Measurements from ENCODE around the gene MRGPRF.

Gene MRGPRF

DNA sequence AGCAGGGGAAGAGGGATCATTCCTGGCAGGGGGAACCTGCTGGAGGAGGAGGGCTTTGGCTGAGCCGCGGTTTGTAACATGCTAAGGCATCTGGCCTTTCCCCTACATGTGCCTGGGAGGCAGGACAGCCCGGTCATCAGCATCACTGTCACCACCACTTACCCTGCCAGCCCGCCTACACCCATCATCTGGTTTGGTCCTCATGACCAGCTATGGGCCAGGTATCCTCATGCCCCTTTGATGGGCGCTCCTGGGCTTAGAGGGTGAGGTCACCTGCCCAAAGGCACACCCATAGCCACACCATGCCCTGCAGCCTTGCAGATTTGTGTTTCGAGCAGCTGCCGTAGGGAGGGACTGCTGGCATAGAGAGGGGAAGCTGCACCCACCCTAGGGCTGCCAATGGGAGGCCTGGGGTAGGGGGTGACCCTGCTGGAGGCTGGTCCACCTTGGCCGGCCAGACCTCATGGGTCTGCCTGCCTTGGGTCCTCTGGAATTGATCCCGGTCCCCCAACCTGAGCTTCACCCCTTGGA is 2.6 kb downstream of the MRGPRF start:
- TF ChIP-seq FOXP2 (optimal IDR thresholded peaks at IDR 0.05; ENCODE audit: borderline replicate concordance, extremely low read depth, extremely low read length, insufficient read depth) (no peak), SIN3A (IDR thresholded peaks at IDR 0.05; ENCODE audit: borderline replicate concordance, insufficient read depth, low read length) (no peak), POLR2AphosphoS5 (IDR thresholded peaks at IDR 0.05; ENCODE audit: low read depth, low read length) (no peak), TAF1 (IDR thresholded peaks at IDR 0.05; ENCODE audit: borderline replicate concordance, insufficient read depth, low read length) (no peak)
- TF ChIP-seq, protein P1, sequence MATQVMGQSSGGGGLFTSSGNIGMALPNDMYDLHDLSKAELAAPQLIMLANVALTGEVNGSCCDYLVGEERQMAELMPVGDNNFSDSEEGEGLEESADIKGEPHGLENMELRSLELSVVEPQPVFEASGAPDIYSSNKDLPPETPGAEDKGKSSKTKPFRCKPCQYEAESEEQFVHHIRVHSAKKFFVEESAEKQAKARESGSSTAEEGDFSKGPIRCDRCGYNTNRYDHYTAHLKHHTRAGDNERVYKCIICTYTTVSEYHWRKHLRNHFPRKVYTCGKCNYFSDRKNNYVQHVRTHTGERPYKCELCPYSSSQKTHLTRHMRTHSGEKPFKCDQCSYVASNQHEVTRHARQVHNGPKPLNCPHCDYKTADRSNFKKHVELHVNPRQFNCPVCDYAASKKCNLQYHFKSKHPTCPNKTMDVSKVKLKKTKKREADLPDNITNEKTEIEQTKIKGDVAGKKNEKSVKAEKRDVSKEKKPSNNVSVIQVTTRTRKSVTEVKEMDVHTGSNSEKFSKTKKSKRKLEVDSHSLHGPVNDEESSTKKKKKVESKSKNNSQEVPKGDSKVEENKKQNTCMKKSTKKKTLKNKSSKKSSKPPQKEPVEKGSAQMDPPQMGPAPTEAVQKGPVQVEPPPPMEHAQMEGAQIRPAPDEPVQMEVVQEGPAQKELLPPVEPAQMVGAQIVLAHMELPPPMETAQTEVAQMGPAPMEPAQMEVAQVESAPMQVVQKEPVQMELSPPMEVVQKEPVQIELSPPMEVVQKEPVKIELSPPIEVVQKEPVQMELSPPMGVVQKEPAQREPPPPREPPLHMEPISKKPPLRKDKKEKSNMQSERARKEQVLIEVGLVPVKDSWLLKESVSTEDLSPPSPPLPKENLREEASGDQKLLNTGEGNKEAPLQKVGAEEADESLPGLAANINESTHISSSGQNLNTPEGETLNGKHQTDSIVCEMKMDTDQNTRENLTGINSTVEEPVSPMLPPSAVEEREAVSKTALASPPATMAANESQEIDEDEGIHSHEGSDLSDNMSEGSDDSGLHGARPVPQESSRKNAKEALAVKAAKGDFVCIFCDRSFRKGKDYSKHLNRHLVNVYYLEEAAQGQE (IDR thresholded peaks at IDR 0.05; ENCODE audit: insufficient read depth in 1 of 2, low read depth in 2 of 2, low read length in 2 of 2): no peak

DNA sequence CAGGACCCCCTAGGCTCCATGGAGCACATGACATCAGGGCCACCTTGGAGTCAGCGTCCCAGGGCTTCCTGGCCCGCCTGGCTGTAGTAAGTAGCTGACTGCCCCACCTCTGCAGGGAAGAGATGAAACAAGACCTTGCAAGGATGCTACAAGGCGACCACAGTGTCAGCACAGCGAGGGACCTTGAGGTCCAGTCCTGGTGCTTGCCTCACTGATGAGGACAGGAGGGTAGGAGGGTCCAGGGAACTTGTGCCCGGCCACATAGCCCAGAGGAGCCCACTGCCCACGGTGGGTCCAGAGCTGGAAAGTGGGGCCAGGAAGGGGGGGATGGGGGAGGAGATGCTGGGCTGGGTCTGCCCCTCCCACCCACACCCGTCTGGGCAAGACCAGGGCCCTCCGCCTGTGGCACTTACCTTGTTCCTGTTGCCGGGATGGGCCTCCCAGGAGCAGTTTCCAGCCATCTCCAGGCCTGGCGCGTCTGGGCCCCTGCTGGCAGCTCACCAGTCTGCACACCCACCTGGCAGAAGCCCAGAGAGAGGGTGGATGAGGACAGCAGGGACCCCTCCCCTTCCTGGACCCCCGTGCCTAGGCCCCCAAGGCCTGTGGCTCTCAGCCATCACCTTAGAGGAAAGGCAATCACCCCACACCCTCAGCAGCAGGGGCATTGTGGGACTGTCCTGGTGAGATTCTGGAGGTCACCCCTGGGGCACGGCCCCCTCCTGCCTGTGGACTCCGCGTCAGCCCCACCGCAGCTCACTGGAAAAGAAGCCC is 3.4 kb downstream of the MRGPRF start:
- TF ChIP-seq FOXP2 (optimal IDR thresholded peaks at IDR 0.05; ENCODE audit: borderline replicate concordance, extremely low read depth, extremely low read length, insufficient read depth): no peak
- TF ChIP-seq, protein P1 (IDR thresholded peaks at IDR 0.05; ENCODE audit: insufficient read depth in 1 of 2, low read depth in 2 of 2, low read length in 2 of 2): no peak
- TF ChIP-seq POLR2AphosphoS5 (IDR thresholded peaks at IDR 0.05; ENCODE audit: low read depth, low read length): no peak
- no peak for TF ChIP-seq TAF1 (IDR thresholded peaks at IDR 0.05; ENCODE audit: borderline replicate concordance, insufficient read depth, low read length)
- TF ChIP-seq SIN3A (IDR thresholded peaks at IDR 0.05; ENCODE audit: borderline replicate concordance, insufficient read depth, low read length): no peak

DNA sequence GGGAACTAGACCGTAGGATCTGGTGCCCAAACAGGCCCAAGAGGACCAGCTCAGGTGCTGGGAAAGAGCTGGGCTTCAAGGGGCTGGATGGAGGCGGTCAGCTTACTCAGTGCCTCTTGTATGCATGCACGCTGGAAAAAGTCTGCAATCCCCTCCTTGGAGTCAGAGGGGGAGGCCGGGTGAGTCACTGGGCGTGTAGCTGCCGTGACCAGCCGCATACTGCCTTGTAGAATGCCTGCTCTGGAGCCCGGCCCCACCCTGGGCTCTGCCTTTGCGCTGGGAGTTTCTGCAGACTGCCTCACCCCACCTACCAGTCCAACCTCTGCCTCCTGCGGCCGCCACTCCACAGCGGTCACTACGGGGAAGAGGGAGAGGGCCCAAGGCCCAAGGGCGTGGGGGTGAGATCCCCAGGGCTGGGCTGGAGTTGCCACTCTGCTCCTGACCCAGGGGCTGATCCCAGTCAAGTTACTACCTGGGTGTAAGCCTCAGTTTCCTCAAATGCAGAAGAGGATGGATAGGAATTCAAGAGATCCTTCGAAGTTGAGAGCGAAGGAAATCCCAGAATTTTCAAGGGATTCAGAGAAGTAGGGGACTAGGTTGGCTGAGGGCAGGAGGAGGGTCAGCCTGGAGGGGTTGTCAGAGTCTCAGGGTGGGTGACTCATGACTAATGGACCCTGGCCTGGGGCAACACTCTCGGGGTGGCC is 4.2 kb downstream of the MRGPRF start:
- TF ChIP-seq TAF1 (IDR thresholded peaks at IDR 0.05; ENCODE audit: borderline replicate concordance, insufficient read depth, low read length) (no peak), FOXP2 (optimal IDR thresholded peaks at IDR 0.05; ENCODE audit: borderline replicate concordance, extremely low read depth, extremely low read length, insufficient read depth) (no peak), POLR2AphosphoS5 (IDR thresholded peaks at IDR 0.05; ENCODE audit: low read depth, low read length) (no peak), SIN3A (IDR thresholded peaks at IDR 0.05; ENCODE audit: borderline replicate concordance, insufficient read depth, low read length) (no peak)
- TF ChIP-seq, protein P1 (IDR thresholded peaks at IDR 0.05; ENCODE audit: insufficient read depth in 1 of 2, low read depth in 2 of 2, low read length in 2 of 2): no peak

DNA sequence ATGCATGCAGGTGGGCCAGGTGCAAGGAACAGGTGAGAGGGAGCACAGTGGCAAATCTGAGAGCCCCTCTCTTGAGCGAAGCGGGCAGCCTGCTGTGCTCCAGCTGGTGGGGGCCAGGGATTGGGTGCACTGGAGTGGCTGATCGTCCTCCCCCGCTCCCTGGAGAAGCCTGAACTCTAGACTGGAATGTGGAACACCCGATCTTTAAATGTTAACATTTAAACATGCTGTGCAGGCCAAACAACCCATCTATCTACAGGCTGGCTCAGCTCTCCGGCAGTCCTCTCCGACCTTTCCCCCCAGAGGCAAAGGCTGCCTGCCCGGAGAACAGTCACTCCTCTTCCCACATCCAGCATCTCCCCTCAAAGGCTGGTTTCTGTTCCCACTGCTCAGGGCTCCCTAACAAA is 5.1 kb downstream of the MRGPRF start:
- no peak for TF ChIP-seq POLR2AphosphoS5 (IDR thresholded peaks at IDR 0.05; ENCODE audit: low read depth, low read length)
- no peak for TF ChIP-seq FOXP2 (optimal IDR thresholded peaks at IDR 0.05; ENCODE audit: borderline replicate concordance, extremely low read depth, extremely low read length, insufficient read depth)
- TF ChIP-seq SIN3A (IDR thresholded peaks at IDR 0.05; ENCODE audit: borderline replicate concordance, insufficient read depth, low read length): no peak
- TF ChIP-seq, protein P1 (IDR thresholded peaks at IDR 0.05; ENCODE audit: insufficient read depth in 1 of 2, low read depth in 2 of 2, low read length in 2 of 2): no peak
- no peak for TF ChIP-seq TAF1 (IDR thresholded peaks at IDR 0.05; ENCODE audit: borderline replicate concordance, insufficient read depth, low read length)

All from PFSK-1 (cell line).